Measurements from ENCODE around the gene MYBPC1. TPM values are rescaled to one million over a fixed set of nuclear protein-coding genes. Genes with fewer than 3 reads are reported as not detected.

Gene MYBPC1
- total and polyA plus RNA-seq, 2 of the 13 experiments (the other 11 are each of a cell fraction or from before 2014, with no cell fraction given) = 0.31 to 0.53 TPM

DNA sequence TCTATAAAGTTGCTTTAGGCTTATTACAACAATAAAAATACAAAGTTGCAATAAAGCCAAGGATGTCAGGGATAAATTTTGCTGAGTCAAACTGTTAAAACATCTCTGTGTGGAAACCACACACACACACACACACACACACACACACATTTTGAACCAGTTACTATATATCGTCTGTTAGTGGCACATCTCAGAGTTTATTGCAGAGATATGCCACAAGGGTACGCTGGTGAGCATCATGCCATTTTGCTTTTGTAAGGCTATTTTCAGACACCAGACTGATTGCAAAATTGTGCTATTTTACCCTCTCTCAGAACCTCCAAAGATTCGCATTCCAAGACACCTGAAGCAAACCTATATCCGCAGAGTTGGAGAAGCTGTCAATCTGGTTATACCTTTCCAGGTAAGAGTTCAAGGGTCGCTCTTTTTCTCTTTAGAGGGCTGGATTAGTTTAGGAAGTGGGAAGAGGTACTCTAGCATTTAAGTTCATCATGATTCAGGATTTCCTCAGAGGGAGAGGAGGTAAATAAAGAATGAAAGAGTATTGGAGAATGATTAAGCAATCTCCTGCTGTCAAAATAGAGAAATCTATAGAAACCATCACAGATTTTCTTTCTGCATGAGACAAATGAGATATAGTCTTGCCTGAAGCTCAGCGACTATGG is 75.4 kb downstream of the MYBPC1 start (continued):
- TF ChIP-seq ZBTB3 (CRISPR knock-in tag; IDR thresholded peaks at IDR 0.05; ENCODE audit: borderline replicate concordance, low read depth) (no peak), ZFYVE20 (CRISPR knock-in tag; IDR thresholded peaks at IDR 0.05; ENCODE audit: borderline replicate concordance, low read depth) (no peak), HES4 (CRISPR knock-in tag; IDR thresholded peaks at IDR 0.05; ENCODE audit: borderline replicate concordance) (no peak), PAXIP1 (CRISPR knock-in tag; conservative IDR thresholded peaks at IDR 0.05) (0 out of 2 replicates have a peak, but pooled peaks have one; percentile 14), CEBPG (CRISPR knock-in tag; IDR thresholded peaks at IDR 0.05) (peak; percentile 70), ASH2L (IDR thresholded peaks at IDR 0.05; ENCODE audit: insufficient read length, low read depth, low read length) (peak; percentile 26), ZNF343 (CRISPR knock-in tag; IDR thresholded peaks at IDR 0.05) (no peak), ZNF639 (CRISPR knock-in tag; conservative IDR thresholded peaks at IDR 0.05) (no peak), NFATC3 (CRISPR knock-in tag; IDR thresholded peaks at IDR 0.05) (no peak), ZNF383 (CRISPR knock-in tag; IDR thresholded peaks at IDR 0.05; ENCODE audit: borderline replicate concordance) (no peak), ZNF605 (CRISPR knock-in tag; IDR thresholded peaks at IDR 0.05) (no peak), ZNF703 (CRISPR knock-in tag; IDR thresholded peaks at IDR 0.05; ENCODE audit: borderline replicate concordance) (no peak), MTF2 (CRISPR knock-in tag; IDR thresholded peaks at IDR 0.05; ENCODE audit: borderline replicate concordance) (no peak), ZFAT (CRISPR knock-in tag; conservative IDR thresholded peaks at IDR 0.05) (no peak)
- TF ChIP-seq, protein P1, sequence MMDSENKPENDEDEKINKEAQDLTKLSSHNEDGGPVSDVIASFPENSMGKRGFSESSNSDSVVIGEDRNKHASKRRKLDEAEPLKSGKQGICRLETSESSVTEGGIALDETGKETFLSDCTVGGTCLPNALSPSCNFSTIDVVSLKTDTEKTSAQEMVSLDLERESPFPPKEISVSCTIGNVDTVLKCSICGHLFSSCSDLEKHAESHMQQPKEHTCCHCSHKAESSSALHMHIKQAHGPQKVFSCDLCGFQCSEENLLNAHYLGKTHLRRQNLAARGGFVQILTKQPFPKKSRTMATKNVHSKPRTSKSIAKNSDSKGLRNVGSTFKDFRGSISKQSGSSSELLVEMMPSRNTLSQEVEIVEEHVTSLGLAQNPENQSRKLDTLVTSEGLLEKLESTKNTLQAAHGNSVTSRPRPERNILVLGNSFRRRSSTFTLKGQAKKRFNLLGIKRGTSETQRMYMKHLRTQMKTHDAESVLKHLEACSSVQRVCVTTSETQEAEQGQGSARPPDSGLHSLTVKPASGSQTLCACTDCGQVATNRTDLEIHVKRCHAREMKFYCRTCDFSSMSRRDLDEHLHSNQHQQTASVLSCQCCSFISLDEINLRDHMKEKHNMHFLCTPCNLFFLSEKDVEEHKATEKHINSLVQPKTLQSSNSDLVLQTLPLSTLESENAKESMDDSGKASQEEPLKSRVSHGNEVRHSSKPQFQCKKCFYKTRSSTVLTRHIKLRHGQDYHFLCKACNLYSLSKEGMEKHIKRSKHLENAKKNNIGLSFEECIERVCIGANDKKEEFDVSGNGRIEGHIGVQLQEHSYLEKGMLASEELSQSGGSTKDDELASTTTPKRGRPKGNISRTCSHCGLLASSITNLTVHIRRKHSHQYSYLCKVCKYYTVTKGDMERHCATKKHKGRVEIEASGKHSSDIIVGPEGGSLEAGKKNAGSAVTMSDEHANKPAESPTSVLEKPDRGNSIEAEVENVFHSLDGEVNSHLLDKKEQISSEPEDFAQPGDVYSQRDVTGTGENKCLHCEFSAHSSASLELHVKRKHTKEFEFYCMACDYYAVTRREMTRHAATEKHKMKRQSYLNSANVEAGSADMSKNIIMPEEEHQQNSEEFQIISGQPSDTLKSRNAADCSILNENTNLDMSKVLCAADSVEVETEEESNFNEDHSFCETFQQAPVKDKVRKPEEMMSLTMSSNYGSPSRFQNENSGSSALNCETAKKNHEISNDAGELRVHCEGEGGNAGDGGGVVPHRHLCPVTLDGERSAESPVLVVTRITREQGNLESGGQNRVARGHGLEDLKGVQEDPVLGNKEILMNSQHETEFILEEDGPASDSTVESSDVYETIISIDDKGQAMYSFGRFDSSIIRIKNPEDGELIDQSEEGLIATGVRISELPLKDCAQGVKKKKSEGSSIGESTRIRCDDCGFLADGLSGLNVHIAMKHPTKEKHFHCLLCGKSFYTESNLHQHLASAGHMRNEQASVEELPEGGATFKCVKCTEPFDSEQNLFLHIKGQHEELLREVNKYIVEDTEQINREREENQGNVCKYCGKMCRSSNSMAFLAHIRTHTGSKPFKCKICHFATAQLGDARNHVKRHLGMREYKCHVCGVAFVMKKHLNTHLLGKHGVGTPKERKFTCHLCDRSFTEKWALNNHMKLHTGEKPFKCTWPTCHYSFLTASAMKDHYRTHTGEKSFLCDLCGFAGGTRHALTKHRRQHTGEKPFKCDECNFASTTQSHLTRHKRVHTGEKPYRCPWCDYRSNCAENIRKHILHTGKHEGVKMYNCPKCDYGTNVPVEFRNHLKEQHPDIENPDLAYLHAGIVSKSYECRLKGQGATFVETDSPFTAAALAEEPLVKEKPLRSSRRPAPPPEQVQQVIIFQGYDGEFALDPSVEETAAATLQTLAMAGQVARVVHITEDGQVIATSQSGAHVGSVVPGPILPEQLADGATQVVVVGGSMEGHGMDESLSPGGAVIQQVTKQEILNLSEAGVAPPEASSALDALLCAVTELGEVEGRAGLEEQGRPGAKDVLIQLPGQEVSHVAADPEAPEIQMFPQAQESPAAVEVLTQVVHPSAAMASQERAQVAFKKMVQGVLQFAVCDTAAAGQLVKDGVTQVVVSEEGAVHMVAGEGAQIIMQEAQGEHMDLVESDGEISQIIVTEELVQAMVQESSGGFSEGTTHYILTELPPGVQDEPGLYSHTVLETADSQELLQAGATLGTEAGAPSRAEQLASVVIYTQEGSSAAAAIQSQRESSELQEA (CRISPR knock-in tag; IDR thresholded peaks at IDR 0.05; ENCODE audit: not compliant biosample characterization) = no peak
